Suprapubic skin (tissue), 4 donors: ENCODE data around the gene RHCE. TPM values are rescaled to one million over a fixed set of nuclear protein-coding genes. Genes with fewer than 3 reads are reported as not detected.
"Not testable (repeated sequence)": the region's sequence is repeated elsewhere in the genome, so short reads cannot be mapped to it uniquely, and the experiment has no call there.

ENCODE experiments used
- DNase-seq, 2 donors: peaks; one replicate each; pipeline ENCODE4 v3.0.0-alpha.2; 2019; ENCODE audit warnings: low spot score in 2 of 2
- H3K27ac ChIP-seq: fragments of 200-600 bp; sonication (generic); one replicate; pipeline ENCODE4 v1.5.1; 2019
- H3K27me3 ChIP-seq: fragments of 200-600 bp; sonication (generic); one replicate; pipeline ENCODE4 v1.5.1; 2019
- H3K36me3 ChIP-seq: fragments of 200-600 bp; sonication (generic); one replicate; pipeline ENCODE4 v1.5.1; 2019
- H3K4me1 ChIP-seq: fragments of 200-600 bp; sonication (generic); one replicate; pipeline ENCODE4 v1.5.1; 2019
- H3K4me3 ChIP-seq: fragments of 200-600 bp; sonication (generic); one replicate; pipeline ENCODE4 v1.5.1; 2019; ENCODE audit warnings: mild to moderate bottlenecking
- H3K9me3 ChIP-seq: fragments of 200-600 bp; sonication (generic); one replicate; pipeline ENCODE4 v1.5.1; 2019
- EP300 ChIP-seq: sonication (generic); formaldehyde crosslinking; IDR thresholded peaks from one replicate; pipeline ENCODE4 v1.6.1; 2017; ENCODE audit warnings: antibody characterized with exemption
- POLR2A ChIP-seq, 2 donors: fragments of 450-650 bp; IDR thresholded peaks; one replicate each; pipeline ENCODE4 v1.6.1; 2017; ENCODE audit warnings: antibody characterized with exemption in 2 of 2, mild to moderate bottlenecking in 2 of 2, moderate library complexity in 2 of 2
- POLR2AphosphoS5 ChIP-seq, 3 donors: sonication (generic); formaldehyde crosslinking; IDR thresholded peaks; one replicate each; pipeline ENCODE4 v1.6.1; 2017; ENCODE audit warnings: antibody characterized with exemption in 3 of 3
- WGBS: methylation state at CpG from one replicate; pipeline ENCODE4 v1.1.5; 2018; 5-methylcytosine and 5-hydroxymethylcytosine counted together
- total RNA-seq, 4 donors: library from RNA; depleted of rRNA; stranded (reverse); fragments of >200 nt; gene quantifications; one replicate each; pipeline ENCODE4 v1.1.0, GENCODE V29; 2016
- TF ChIP-seq, protein P1 (sequence below), 2 donors: fragments of 200-600 bp in 1 of 2; fragments of 450-650 bp in 1 of 2; sonication (generic) in 1 of 2; IDR thresholded peaks; one replicate each; pipeline ENCODE4 v1.5.1; 2016 to 2019; ENCODE audit warnings: antibody characterized with exemption in 2 of 2, mild to moderate bottlenecking in 1 of 2, moderate library complexity in 1 of 2

RHCE gene
- total RNA-seq, 4 donors from 2014 or later, result 0.34 to 1.1 (median 0.56) TPM; not detected in 1

DNA sequence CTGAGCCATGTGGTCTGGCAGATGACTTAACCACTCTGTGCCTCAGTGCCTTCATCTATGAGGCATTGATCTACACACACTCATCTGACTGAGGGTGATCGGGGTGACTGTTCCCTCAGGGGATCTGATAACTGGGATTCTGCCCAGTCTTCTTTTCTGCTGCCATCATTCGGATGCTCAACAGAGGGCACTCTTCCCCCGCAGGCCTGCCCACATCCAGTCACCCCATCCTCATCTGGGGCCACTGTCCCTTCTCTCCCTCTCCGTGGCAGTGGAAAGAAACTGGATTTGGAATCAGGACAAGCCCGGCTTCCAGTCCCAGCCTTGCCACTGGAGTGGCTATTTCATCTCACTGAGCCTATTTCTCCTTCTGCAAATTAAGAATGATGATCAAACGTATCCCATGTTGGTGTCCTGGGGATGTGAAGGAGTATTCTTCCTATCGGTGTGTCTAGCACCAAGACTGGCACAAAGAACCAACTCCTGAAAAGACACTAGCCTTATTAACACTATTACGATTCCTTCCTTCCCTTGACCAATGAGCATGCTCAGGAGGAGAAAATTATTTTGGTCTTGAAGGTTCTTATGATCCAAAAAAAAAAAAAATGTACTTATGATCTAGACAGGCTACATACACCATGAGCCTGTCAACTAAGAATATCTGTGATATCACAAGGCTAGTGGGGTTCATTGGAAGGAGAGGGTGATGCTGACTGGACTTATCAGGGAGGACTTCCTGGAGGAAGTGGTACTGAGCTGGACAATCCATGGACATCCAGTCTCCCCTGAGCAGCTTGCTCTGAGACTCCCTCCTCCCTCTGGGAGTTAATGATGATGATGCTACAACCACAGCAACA lies 17.4 kb downstream of the RHCE start:
- TF ChIP-seq, protein P1, sequence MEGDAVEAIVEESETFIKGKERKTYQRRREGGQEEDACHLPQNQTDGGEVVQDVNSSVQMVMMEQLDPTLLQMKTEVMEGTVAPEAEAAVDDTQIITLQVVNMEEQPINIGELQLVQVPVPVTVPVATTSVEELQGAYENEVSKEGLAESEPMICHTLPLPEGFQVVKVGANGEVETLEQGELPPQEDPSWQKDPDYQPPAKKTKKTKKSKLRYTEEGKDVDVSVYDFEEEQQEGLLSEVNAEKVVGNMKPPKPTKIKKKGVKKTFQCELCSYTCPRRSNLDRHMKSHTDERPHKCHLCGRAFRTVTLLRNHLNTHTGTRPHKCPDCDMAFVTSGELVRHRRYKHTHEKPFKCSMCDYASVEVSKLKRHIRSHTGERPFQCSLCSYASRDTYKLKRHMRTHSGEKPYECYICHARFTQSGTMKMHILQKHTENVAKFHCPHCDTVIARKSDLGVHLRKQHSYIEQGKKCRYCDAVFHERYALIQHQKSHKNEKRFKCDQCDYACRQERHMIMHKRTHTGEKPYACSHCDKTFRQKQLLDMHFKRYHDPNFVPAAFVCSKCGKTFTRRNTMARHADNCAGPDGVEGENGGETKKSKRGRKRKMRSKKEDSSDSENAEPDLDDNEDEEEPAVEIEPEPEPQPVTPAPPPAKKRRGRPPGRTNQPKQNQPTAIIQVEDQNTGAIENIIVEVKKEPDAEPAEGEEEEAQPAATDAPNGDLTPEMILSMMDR (IDR thresholded peaks at IDR 0.05), result peak in 1 of 2 donors; percentile 24
- DNase-seq, H3K27ac ChIP-seq, H3K36me3 ChIP-seq, H3K4me1 ChIP-seq, H3K9me3 ChIP-seq, H3K27me3 ChIP-seq, H3K4me3 ChIP-seq: not testable (repeated sequence)
- WGBS, result 30% methylated on average over 4 of the region's 8 CpGs

DNA sequence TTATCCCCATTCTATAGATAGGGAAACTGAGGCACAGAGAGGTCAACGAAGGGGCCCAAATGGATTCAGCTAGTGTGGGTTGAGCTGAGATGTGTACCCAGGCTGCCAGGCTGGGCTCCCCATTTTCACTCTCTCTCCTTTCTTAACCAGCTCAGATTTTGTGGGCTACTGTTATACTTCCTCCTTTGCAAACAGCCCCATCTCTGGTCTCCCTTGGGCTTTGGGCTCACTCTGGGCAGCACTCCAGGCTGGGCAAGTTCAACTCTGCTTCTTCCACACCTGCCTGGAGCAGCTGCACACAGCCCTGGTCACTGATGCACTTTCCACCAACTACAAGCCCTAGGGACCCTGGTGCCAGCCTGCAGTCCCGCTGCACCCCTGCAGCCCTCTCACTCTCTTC lies 22.5 kb downstream of the RHCE start:
- not testable (repeated sequence) for H3K36me3 ChIP-seq, H3K27ac ChIP-seq, DNase-seq, H3K4me1 ChIP-seq, H3K9me3 ChIP-seq, H3K27me3 ChIP-seq, H3K4me3 ChIP-seq
- WGBS, result no CpG with 5 or more reads among the region's 2 CpGs

DNA sequence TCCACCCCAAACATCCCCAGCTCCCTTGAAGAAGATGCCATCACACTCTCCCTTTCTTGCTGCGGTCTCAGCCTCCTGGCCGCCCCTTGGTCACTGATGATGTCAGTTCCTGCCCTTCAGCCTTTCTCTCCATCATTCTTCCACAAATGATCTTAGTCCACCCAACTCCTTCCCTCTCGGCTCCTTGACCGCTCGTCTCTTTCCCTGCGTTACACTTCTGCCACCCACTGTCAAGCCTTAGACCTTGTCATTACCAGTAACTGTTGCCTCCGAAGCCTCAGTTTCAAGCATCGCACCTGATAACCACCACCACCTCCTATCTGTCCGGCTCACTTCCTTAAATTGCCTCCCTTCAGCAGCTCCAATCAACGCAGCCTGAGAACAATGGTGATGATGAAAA lies 23.1 kb downstream of the RHCE start:
- 59% methylated on average over 6 of the region's 10 CpGs for WGBS
- H3K4me1 ChIP-seq, H3K27me3 ChIP-seq, H3K9me3 ChIP-seq, DNase-seq, H3K4me3 ChIP-seq, H3K36me3 ChIP-seq, H3K27ac ChIP-seq: not testable (repeated sequence)

DNA sequence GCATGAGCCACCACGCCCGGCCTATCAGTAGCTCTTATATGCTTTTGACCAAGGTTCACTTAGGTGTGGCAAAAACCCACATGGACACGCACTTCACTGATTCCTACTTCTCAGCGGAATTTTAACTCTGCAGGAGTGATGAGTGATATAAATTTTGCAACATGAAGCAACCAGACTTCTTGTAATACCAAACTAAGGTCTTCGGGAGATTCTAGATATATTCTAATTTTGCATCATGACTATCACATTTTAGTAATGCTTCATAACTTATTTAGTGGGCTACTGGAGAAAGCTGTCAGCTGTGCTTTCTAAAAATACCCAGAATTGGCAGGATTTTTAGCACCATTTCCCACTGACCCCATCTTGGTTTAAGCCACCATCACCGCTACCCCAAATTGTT lies 27.8 kb downstream of the RHCE start:
- Histone ChIP-seq H3K27me3 (no peaks in the 10 kb centered on the region), H3K9me3 (no peaks in the 10 kb centered on the region), H3K4me3 (no peak overlapping the region), H3K27ac (no peak overlapping the region), H3K36me3 (no peaks in the 10 kb centered on the region), H3K4me1 (no peaks in the 10 kb centered on the region)
- no peak for TF ChIP-seq POLR2AphosphoS5 (IDR thresholded peaks at IDR 0.05)
- no peak for TF ChIP-seq POLR2A (IDR thresholded peaks at IDR 0.05)
- no peak for TF ChIP-seq EP300
- TF ChIP-seq, protein P1 (IDR thresholded peaks at IDR 0.05), result no peak
- DNase-seq, result no peak
- 96% methylated on average over 6 of the region's 6 CpGs for WGBS

DNA sequence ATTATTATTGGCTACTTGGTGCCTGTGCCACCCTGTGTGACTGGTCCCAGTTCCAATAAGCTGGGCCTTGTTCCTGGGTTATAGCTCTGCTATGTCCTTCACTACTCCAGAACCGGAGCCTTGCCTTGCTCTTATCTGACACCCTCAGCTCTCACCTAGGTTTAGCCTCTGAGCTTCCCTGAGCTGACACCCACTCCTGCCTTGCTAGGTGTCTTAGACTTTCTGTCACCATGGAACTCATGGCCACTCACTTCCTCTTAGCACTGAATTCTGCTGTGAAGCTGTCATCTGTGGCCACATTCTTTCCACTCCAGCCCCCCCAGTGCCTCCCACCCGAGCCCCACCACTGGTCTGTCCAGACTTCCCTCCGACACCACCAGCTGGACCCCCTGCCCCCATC lies 30.9 kb downstream of the RHCE start:
- not testable (repeated sequence) for H3K36me3 ChIP-seq, H3K27me3 ChIP-seq, H3K4me3 ChIP-seq, H3K27ac ChIP-seq, H3K4me1 ChIP-seq, H3K9me3 ChIP-seq
- DNase-seq, result peak in 1 of 2 donors; percentile 6
- WGBS, result 86% methylated on average over 3 of the region's 3 CpGs

DNA sequence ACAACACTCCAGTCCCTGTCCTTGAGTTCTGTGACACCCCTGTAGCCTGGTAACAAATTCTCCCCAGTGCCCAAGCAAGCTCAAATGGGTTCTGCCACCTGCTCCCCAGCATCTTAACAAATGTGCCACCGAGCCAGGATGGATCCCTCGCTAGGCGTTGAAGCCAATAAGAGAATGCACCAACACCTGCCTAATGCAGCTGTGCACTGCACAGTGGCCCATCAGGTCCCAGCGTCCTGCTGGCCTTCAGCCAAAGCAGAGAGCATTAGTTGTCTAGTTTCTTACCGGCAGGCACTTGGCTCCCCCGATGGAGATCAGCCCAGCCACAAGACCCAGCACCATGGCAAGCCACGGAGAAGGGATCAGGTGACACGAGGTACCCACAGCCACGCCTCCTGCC lies 31.9 kb downstream of the RHCE start:
- not testable (repeated sequence) for DNase-seq, H3K9me3 ChIP-seq
- 100% methylated on average over 3 of the region's 9 CpGs for WGBS

DNA sequence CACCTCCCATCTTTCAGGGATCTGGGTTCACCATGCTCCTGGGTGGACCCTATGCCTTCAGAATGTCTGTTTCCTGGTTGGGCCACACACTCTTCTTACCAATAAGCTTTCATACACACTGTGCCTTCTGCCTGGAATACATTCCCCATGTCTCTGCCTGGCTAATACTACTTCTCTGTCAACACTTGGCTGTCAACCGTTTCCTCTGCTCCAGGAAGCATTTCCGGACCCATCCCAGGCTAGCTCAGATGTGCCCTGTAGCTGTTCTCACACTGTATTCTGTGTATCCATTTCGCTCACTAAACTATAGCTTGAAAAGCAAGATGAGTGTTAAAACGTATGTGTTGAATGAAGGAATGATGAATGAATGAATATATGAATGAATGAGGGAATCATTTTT lies 33.5 kb downstream of the RHCE start:
- not testable (repeated sequence) for H3K4me1 ChIP-seq, H3K36me3 ChIP-seq, DNase-seq, H3K27ac ChIP-seq, H3K4me3 ChIP-seq, H3K9me3 ChIP-seq, H3K27me3 ChIP-seq
- WGBS, result 58% methylated on average over 4 of the region's 4 CpGs

More for the DNA sequence above, 31.9 kb downstream of the RHCE start:
- H3K4me3 ChIP-seq, H3K27ac ChIP-seq, H3K4me1 ChIP-seq, H3K36me3 ChIP-seq, H3K27me3 ChIP-seq: not testable (repeated sequence)

DNA sequence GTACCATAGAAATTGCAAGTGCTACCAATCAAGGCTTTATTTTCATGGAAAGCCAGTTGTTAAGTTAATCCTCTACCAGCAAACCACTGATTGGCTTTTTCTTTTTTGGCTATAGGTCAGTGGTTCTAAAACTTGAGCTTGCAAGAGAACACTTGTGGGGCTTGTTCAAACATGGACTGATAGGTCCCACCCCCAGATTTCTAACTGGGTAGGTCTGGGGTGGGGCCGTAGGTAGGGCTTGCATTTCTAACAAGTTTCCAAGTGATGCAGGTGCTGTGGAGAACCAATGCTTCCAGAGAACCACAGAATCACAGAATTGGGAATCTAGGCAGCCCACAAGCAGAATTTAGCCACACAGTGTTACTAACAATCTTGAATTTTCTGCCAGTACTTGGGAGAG lies 36.8 kb downstream of the RHCE start:
- not testable (repeated sequence) for DNase-seq, H3K9me3 ChIP-seq, H3K27me3 ChIP-seq, H3K36me3 ChIP-seq, H3K27ac ChIP-seq, H3K4me3 ChIP-seq, H3K4me1 ChIP-seq
- no CpG with 5 or more reads among the region's 1 CpG for WGBS

DNA sequence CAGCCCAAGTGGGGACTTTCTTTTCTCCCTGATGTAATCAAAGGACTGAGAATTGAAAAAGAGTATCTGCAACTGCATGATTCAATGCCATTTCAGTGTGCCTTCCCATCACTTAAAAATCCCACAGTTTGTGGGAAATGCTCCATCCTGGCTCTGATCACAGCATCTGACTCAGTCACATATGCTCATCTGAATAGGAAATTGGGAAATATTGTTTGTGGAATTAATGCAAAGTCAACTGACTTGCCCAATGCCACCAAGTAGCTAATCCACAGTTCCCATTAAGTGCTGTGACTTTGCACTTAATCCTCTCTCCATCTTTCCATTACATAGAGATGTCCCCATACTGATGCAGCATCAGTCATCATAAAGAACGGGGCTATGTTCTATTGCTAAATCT lies 37.5 kb downstream of the RHCE start:
- H3K9me3 ChIP-seq, H3K27me3 ChIP-seq, H3K36me3 ChIP-seq, H3K4me3 ChIP-seq, H3K4me1 ChIP-seq, DNase-seq, H3K27ac ChIP-seq: not testable (repeated sequence)
- 79% methylated on average over 1 of the region's 1 CpG for WGBS

DNA sequence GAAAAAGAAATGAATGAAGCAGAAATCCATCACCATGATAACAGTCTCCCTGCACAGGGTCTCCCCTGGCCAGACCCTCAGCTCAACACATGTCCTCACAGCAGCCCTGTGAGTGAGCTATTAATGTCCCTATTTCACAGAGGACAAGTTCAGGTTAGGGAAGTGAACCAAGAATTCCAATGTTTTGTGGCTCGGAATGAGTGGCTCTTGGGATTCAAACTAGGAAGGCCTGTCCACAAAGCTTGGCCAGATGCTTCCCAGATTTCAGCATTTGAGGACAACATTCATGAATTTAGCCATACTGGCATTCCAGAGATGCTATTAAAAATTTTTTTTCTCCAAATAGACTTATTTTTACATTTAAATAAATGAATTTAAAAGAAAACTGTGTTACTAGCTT lies 38.1 kb downstream of the RHCE start:
- not testable (repeated sequence) for DNase-seq, H3K4me1 ChIP-seq, H3K4me3 ChIP-seq, H3K27me3 ChIP-seq, H3K36me3 ChIP-seq, H3K27ac ChIP-seq, H3K9me3 ChIP-seq
- 75% methylated on average over 1 of the region's 1 CpG for WGBS

DNA sequence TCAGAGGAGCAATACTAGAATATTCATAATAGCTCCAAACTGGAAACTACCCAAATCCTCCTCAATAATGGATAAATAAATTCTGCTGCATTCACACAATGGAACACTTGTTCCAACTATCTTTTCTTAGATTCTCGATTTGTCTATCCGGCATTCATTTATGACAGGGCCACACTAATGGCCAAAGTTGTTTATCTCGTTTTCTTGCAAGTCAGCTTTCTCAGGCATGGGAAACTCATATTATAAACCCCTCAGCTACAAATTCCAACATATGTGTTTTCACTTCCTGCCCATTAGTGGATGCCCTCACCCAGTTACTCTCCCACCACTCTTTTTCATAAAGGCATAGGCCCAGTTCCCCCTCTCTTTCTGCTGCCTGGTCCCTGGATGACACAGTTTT lies 42.3 kb downstream of the RHCE start:
- H3K4me3 ChIP-seq, H3K27ac ChIP-seq, DNase-seq, H3K9me3 ChIP-seq, H3K27me3 ChIP-seq, H3K4me1 ChIP-seq, H3K36me3 ChIP-seq: not testable (repeated sequence)
- 86% methylated on average over 3 of the region's 3 CpGs for WGBS

DNA sequence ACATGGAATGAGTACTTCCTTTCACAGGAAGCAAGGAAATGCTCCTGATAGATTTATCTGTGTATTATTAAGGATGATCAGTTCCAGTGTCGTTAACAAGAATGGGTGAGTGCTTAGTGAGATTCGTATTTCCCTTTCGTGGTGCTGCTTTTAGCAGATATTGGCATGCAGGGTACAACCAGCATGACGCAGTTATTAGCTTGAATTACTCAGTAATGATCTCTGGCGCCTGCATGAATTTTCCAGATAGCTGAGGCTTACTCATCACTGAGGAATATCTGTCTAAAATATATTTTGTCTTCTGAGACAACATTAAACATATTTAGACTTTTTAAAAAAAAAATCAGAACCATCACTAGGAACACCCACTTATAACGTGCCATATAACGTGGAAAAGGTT lies 48.9 kb downstream of the RHCE start:
- not testable (repeated sequence) for H3K4me3 ChIP-seq, H3K27ac ChIP-seq, H3K4me1 ChIP-seq, H3K27me3 ChIP-seq, H3K36me3 ChIP-seq, DNase-seq, H3K9me3 ChIP-seq
- 36% methylated on average over 7 of the region's 7 CpGs for WGBS
